IPS-NIHi7 (cell line): ENCODE measurements around the gene MRPS12.
A peak's percentile ranks its signal among the peaks of the same experiment; 100 is the strongest.

Experiments
- DNase-seq: peaks from one replicate; pipeline ENCODE4 v3.0.0; 2012; ENCODE audit warnings: mixed read lengths; ENCODE audit errors: extremely low spot score

Gene MRPS12

DNA sequence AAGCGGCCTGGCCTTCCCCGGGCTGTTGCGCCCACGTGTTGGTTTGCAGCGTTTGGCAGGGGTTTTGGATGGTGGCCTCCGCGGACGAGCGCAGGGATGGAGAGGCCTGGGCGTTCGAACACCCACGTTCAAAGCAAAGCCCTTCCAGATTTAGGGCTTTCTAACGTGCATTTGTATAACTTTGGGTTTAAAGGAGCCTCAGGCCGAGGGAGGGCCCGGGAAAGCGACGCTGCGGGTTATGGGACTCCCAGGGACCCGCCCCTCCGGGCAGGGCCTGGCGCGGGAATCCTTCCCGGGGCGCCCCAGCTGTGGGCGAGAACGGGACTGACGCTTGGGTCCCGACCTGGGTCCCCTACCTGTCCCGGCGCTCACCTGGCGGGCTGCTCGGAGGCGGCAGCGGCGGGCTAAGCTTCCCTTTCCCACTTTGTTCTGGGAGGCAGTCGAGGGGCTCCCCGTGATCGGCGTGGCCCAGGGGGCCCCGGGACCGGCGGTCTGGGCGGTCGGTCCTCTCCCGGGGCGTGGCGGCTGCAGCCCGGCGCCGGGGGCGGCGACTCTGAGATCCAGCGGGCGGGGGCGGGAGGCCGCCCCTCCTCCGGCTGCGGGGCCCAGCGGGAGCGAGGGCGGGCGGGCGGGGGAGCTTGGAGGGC lies 44.6 kb downstream of the MRPS12 start, which contains the start of gene FBXO17:
Gene FBXO17, minus strand, starts transcription at position 529 of the 647 bp plus-strand sequence. CDS start 25,423 bp downstream, outside the sequence.
- peak; percentile 79 for DNase-seq

DNA sequence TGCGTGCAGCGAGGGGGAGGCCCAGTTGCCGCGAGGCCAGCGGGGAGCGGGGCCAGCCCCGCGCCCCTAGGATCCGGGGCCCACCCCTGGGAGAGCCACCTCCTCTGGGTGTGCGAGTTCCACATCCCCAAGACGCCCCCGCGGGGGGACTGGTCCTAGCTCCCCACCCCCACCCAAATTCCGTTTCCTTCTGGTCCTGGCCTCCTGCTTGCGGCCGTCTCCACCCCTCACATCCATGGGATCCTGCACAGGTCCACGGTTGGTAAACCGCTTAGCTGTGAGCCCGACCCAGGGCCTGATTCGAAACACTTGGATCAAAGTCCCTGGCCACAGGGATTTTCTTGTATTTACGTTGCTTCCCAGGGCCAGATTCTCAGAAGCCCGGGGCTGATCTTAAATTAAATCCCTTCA lies 45.1 kb downstream of the MRPS12 start:
- peak; percentile 30 for DNase-seq

DNA sequence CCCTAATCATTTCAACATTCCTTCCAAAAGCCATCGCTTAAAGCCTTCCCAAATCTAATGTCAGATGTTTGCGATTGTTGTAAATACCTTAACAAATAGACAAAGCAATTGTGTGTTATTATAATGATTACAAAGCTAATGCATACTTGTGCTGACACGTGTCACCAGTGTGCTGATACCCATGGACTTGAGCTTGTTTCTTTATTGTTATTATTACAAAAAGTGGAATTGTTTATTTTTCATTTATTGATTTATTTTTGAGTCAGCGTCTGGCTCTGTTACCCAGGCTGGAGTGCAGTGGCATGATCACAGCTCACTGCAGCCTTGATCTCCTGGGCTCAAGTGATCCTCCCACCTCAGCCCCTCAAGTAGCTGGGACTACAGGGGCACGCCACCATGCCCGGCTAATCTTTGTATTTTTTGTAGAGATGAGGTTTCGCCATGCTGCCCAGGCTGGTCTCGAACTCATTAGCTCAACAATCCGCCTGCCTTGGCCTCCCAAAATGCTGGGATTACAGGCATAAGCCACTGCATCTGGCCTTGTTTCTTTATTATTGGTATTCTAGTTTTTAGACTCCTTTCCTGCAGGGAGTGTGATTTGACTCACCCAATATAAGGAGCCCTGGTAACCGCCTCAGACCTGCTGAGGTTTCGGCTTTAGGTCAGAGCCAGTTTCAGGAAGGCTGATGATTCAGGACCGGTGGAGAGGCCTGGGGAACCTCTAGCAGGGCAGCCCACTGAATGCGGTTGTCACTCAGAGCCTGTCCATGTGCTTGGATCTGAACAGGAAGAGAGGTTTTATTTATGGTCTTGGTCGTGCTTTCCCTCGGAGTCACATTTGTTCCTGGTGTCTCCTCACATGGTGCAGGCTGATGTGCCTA lies 46.9 kb downstream of the MRPS12 start:
- no peak for DNase-seq

DNA sequence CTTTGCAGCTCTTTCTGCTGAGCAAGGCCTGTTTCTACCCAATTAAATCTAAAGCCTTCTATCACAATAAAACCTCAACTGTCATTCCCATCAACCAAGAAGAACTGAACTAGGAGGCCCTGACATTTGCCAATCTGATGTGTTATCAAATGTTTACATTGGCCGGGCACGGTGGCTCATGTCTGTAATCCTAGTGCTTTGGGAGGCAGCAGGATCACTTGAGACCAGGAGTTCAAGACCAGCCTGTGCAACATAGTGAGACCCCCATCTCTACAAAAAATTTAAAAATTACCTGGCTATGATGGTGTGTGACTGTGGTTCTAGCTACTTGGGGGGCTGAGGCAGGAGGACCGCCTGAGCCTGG lies 47.6 kb downstream of the MRPS12 start:
- DNase-seq: no peak

DNA sequence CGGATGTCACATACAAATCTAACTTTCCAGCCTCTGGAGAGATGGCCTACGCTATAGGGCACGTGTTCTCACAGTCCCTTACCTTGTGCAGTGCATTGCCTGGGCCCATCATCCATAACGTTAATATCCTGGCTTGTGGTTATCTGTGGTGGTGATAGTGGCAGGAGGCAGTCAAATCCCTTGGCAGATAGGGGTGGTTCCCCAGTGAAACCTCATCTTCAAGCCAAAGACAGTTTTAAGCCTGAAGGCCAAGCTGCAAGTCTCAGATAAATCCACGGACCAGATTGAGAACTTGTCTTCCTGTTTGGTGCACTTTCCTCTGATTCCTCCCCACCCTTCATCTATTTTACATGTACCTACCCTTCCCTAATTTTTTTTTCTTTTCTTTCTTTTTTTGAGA lies 49.1 kb downstream of the MRPS12 start:
- no peak for DNase-seq

DNA sequence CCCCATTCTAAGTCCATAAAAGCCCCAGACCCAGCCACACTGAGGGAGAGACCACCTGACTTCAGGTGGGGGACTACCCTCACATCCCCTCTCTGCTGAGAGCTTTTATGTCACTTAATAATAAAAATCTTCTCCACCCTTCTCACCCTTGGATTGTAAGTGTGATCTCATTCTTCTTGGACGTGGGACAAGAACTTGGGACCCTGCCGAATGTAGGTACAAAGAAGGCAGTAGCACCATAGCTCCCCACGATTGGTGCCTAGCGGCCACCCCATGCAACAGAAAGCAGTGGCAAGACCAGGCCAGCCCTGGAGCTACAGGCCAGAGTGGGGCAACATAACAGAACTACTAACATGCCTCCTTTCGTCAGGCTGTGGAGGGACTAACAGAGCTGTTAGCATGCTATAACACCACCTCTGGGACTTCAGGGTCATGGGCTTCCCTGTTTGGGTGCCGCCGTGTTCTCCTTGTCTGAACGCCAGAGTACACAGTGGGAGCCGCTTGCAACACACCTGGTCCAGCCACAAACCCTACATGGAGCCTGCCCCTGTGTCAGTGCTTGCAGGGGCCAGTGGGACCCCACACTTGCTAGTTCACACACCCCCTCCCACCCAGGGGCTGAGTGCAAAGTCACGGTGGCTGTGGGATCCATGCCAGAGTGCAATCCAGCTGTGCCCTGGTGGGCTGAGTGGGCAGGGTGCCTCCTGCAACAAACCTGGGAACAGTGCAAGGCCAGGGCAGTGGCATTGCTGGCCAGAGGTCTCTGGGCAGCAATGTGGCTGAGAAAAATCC lies 50.0 kb downstream of the MRPS12 start:
- no peak for DNase-seq
